ENCODE results near the gene GASK1B. TPM values are rescaled to one million over a fixed set of nuclear protein-coding genes. Genes with fewer than 3 reads are reported as not detected.
A peak's percentile ranks its signal among the peaks of the same experiment; 100 is the strongest.

Gene GASK1B
- total and polyA plus RNA-seq, 2 of the 4 experiments (the other 2 are of a cell fraction) = 4.1 to 5.4 TPM

DNA sequence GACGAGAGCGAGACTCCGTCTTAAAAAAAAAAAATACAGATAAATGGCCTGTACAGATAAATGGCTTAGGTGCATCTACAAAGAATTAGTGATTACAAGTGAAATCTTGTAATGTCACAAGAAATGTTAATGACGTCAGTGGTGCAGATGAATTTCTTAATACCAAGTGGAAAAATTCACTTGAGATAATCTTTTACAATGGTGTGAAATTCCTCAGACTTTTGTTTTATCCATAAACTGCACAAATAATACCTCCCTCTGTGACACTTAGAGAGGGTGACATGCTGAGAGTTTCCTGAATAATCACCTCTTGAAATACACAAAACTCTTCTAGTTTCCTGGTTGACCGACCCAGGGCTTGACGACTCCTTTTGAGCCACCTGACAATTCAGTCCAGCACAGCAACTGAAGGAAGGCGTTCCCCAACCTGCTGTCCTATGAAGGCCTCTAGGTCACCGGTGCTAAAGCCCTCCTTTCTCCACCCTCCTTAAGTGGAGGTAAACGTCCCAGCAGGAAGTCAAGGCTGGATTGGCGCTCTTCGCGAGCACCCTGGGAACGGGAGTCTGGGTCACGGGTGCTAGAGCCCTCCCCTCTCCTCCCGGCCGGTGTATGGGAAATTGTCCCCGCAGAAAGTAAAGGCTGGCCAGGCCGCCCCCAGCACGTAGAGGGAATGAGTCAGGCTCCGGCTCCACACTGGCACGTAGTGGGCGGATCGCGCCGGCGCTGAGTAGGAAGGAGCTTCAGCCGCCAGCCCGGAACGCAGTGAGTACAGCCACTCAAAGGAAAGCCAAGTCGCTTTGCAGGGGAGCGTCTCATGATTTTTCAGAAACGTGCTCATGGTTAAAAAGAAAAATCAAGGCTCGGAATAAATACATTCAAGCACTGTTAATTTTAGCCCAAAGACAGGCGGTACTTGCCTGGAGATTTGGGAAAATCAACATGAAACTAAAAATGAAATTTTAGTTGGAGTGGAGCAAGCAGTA lies 37.3 kb upstream of the GASK1B start, which contains the start of gene TMEM144:
TMEM144 (plus strand) TSS at position 662 of the 983 bp plus-strand sequence. CDS start 2,182 bp downstream, outside the sequence.
- no peaks in the 10 kb centered on the region for H3K36me3 ChIP-seq (ENCODE audit: control insufficient read depth, insufficient read depth, low read length)
- H3K4me3 ChIP-seq (ENCODE audit: insufficient read depth, low read depth, low read length) = peak within 1 kb of the TSS; percentile 56
- ATAC-seq (ENCODE audit: low read depth) (peak; percentile 100), DNase-seq (peak; percentile 85)
- H3K27me3 ChIP-seq (ENCODE audit: control insufficient read depth, insufficient read depth, low read length) = no peaks in the 10 kb centered on the region
- WGBS, 2 experiments (ENCODE audit: extremely low coverage in 2 of 2, insufficient read length in 1 of 2) = 0% methylated on average over 9 of the region's 34 CpGs; no CpG with 5 or more reads in 1 of the 2 experiments
- peak within 1 kb of the TSS; percentile 57 for H2AK9ac ChIP-seq (replicated peaks; ENCODE audit: low read depth, low read length, poor library complexity)
- H3K9me1 ChIP-seq (ENCODE audit: insufficient read depth, low read length) = peaks cover 2% of the 10 kb centered on the region; the same call in 1 of the 2 replicates
- peak within 1 kb of the TSS; percentile 74 for H4K5ac ChIP-seq (ENCODE audit: low read depth, low read length)
- no TSS peak for BruUV-seq (replicated peaks)
- H3K4ac ChIP-seq (ENCODE audit: low read depth, low read length) = peak within 1 kb of the TSS; percentile 76
- H3K9ac ChIP-seq (ENCODE audit: low read depth, low read length) = peak within 1 kb of the TSS; percentile 53; the same call in 1 of the 2 replicates
- peak within 1 kb of the TSS; percentile 15; the same call in 1 of the 2 replicates for H3K27ac ChIP-seq (ENCODE audit: insufficient read depth, low read length)
- peak within 1 kb of the TSS; percentile 52 for H2BK5ac ChIP-seq (ENCODE audit: low read depth, low read length, poor library complexity, severe bottlenecking)
- ChIA-PET POLR2A (ENCODE audit: unreplicated experiment) (no interaction called here), CTCF (interaction anchor here (1.0 kb wide), 1 partner anchor 17 kb away, joined by 4 read pairs; no protein-coding TSS in a partner anchor)
- in situ Hi-C loops (cut with MboI; ENCODE audit: low sequenced_read_pairs) = no loop called here
- H4K91ac ChIP-seq (ENCODE audit: insufficient read depth, low read depth, low read length) = peak within 1 kb of the TSS; percentile 87
- H4K20me1 ChIP-seq (ENCODE audit: insufficient read depth, low read length) = no peaks in the 10 kb centered on the region
- H3K4me2 ChIP-seq (ENCODE audit: low read depth, low read length) = peak within 1 kb of the TSS; percentile 82
- H3K4me1 ChIP-seq (ENCODE audit: control insufficient read depth, insufficient read depth, low read length) = peaks cover 3% of the 10 kb centered on the region; the same call in 1 of the 2 replicates
- H2BK20ac ChIP-seq (ENCODE audit: low read depth, low read length) = peak within 1 kb of the TSS; percentile 43; the same call in 1 of the 2 replicates
- peak within 1 kb of the TSS; percentile 39 for H3K23ac ChIP-seq (ENCODE audit: low read depth, low read length)
- peak within 1 kb of the TSS; percentile 71 for H3K18ac ChIP-seq (ENCODE audit: low read depth, low read length)
- H2AK5ac ChIP-seq (ENCODE audit: low read depth, low read length) = no peak within 1 kb of the TSS
- H3K9me3 ChIP-seq (ENCODE audit: control insufficient read depth, insufficient read depth, low read length) = no peaks in the 10 kb centered on the region
- peak within 1 kb of the TSS; percentile 96 for H2AFZ ChIP-seq (replicated peaks; ENCODE audit: low read length, poor library complexity)
- H2BK15ac ChIP-seq (ENCODE audit: low read depth, low read length) = peak within 1 kb of the TSS; percentile 93
- peak within 1 kb of the TSS; percentile 68 for H2BK120ac ChIP-seq (ENCODE audit: low read depth, low read length)
- H3K79me1 ChIP-seq (ENCODE audit: low read depth in 1 of 2, low read length in 2 of 2) = no peaks in the 10 kb centered on the region
- peak within 1 kb of the TSS; percentile 87 to 94 for H4K8ac ChIP-seq (ENCODE audit: low read depth in 2 of 2, low read length in 2 of 2)
- H3K14ac ChIP-seq (replicated peaks; ENCODE audit: low read depth, low read length) = peak within 1 kb of the TSS; percentile 64
- H3K56ac ChIP-seq (ENCODE audit: extremely low read depth, insufficient read depth, low read length) = peak within 1 kb of the TSS; percentile 76; the same call in 1 of the 2 replicates
- dilution Hi-C loops (cut with HindIII; ENCODE audit: low sequenced_read_pairs, unreplicated experiment) = no loop called here
- intact Hi-C loops (cut with micrococcal nuclease) = no loop called here
- TF ChIP-seq, protein P1, sequence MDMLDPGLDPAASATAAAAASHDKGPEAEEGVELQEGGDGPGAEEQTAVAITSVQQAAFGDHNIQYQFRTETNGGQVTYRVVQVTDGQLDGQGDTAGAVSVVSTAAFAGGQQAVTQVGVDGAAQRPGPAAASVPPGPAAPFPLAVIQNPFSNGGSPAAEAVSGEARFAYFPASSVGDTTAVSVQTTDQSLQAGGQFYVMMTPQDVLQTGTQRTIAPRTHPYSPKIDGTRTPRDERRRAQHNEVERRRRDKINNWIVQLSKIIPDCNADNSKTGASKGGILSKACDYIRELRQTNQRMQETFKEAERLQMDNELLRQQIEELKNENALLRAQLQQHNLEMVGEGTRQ (IDR thresholded peaks at IDR 0.05; ENCODE audit: low read depth, low read length) = peak; percentile 22; the same call in 1 of the 2 replicates
- TF ChIP-seq MAZ (IDR thresholded peaks at IDR 0.05; ENCODE audit: borderline replicate concordance, low read depth, low read length) (0 out of 2 replicates have a peak, but pooled peaks have one; percentile 28), SMC3 (IDR thresholded peaks at IDR 0.05; ENCODE audit: low read depth, low read length) (no peak), FOS (IDR thresholded peaks at IDR 0.05; ENCODE audit: low read depth, low read length) (peak; percentile 36; the same call in 1 of the 2 replicates), BHLHE40 (IDR thresholded peaks at IDR 0.05; ENCODE audit: low read depth, low read length) (peak; percentile 18; the same call in 1 of the 2 replicates)
- TF ChIP-seq, protein P2, sequence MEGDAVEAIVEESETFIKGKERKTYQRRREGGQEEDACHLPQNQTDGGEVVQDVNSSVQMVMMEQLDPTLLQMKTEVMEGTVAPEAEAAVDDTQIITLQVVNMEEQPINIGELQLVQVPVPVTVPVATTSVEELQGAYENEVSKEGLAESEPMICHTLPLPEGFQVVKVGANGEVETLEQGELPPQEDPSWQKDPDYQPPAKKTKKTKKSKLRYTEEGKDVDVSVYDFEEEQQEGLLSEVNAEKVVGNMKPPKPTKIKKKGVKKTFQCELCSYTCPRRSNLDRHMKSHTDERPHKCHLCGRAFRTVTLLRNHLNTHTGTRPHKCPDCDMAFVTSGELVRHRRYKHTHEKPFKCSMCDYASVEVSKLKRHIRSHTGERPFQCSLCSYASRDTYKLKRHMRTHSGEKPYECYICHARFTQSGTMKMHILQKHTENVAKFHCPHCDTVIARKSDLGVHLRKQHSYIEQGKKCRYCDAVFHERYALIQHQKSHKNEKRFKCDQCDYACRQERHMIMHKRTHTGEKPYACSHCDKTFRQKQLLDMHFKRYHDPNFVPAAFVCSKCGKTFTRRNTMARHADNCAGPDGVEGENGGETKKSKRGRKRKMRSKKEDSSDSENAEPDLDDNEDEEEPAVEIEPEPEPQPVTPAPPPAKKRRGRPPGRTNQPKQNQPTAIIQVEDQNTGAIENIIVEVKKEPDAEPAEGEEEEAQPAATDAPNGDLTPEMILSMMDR (conservative IDR thresholded peaks at IDR 0.05; ENCODE audit: low read depth, low read length) = peak; percentile 25; the same call in 1 of the 2 replicates
